A673 (cell line): ENCODE measurements around the gene TBC1D24.

Source experiments
- CTCF ChIP-seq: fragments of 300-800, 200-600 bp; sonication (generic); conservative IDR thresholded peaks from 2 replicates; pipeline ENCODE4 v1.5.1; 2017; ENCODE audit warnings: low read depth, mild to moderate bottlenecking, antibody characterized with exemption, low read length, moderate library complexity, mixed read lengths
- EZH2 ChIP-seq: fragments of 200-600 bp; sonication (generic); IDR thresholded peaks from 2 replicates; pipeline ENCODE4 v1.6.1; 2017; ENCODE audit warnings: borderline replicate concordance, low read depth, mild to moderate bottlenecking, mixed read lengths, antibody characterized with exemption, low read length; ENCODE audit not compliant: poor library complexity, severe bottlenecking

- TF ChIP-seq CTCF (no peak), EZH2 (no peak)
Measured at GRCh38 chr16:2468725-2469398, 6.1 kb upstream of the TBC1D24 start.
